Activated CD8-positive, alpha-beta memory T cell treated with anti-CD3 and anti-CD28 coated beads for 1 hour (primary cell): ENCODE data around the gene TRIM33.
A peak's percentile ranks its signal among the peaks of the same experiment; 100 is the strongest.
"Not testable (repeated sequence)": the region's sequence is repeated elsewhere in the genome, so short reads cannot be mapped to it uniquely, and the experiment has no call there.

Source experiments
- DNase-seq, 2 donors: peaks; one replicate each; pipeline ENCODE4 v3.0.0-alpha.2; 2020; ENCODE audit warnings: low read depth in 1 of 2; ENCODE audit errors: extremely low read depth in 1 of 2

The TRIM33 gene

GRCh38 chr1:114510274-114511031 lies 550 bp downstream of the TRIM33 start:
- peak in 1 of 2 donors; percentile 17 for DNase-seq

- DNase-seq: no peak
Observed at GRCh38 chr1:114509596-114510273, 1.3 kb downstream of the TRIM33 start.

DNA sequence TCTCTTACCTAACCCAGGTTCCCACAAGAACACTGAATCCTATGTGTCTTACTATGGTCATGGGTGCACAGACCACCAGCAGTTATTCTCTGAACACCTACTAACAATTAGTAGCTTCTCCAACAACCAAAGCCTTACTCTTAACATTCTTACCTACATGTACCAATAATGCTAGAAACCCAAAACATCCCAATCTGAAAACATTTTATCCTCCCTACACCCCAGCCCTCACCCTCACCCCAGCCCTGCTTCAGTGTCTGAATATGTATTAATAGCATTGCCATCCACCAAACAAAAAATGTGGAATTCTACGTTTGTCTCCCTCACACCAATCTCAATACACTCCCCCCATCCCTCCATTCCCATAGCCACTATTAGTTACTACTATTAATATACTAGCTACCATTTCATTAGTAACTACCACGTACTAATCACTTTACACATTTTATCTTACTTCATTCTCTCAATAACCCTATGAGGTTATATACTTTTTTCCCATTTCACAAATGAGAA lies 2.6 kb downstream of the TRIM33 start:
- DNase-seq: no peak

- DNase-seq: no peak
Observed at GRCh38 chr1:114507513-114507912, 3.5 kb downstream of the TRIM33 start.

DNA sequence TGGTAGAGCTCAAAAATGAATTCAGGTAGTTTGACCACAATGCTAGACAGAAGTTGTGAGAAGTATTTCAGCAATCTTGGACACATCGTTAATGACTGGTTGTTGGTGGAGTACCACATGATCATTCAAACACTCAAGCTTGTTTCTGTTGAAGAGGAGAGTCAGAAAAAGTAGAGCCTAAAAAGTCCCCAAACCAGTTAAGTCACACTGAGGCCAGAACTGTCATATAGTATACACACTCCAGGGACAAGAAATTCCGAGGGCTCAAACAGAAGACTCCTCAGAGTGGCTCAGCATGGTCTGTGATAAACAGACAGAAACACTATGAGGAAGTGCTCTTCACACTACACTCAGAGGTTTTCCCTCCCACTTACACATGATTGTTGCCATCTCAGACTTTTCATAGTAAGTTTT lies 5.8 kb downstream of the TRIM33 start:
- no peak for DNase-seq

DNA sequence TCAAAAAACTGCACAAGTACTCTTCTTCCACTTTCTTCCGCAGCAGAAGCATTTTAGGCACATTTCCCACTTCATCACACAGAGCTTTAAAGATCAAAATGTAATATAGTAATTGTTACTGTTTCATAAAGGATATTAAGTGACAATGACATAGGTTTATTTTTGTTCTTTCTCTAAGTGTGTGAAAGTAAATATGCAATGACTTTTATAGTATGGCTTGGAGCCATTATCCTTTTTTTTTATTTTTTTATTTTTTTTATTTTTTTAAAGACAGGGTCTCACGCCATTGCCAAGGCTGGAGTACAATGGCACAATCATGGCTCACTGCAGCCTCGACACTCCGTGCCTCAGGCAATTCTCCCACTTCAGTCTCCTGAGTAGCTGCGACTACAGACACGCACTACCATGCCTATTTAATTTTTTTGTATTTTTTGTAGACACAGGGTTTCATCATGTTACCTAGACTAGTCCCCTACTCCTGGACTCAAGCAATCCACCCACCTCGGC lies 7.0 kb downstream of the TRIM33 start:
- DNase-seq: no peak

DNA sequence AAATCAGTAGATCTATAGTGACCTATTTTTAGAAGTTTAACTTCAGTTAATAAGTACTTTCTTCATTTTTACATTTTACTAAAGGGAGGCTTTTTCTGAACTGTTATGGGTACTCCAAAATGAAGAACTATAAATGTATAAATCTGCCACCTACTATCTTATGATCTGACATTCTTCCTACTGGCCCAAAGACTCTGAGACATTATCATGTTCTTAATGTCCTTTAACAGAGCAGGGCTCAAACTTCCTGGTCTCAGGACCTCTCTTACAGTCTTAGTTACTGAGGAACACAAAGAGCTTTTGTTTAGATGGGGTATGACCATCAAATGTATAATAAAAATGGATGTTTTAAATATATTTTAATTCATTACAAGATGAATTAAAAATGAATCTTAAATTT lies 8.9 kb downstream of the TRIM33 start:
- no peak for DNase-seq

GRCh38 chr1:114499478-114499877 lies 11.5 kb downstream of the TRIM33 start:
- DNase-seq: no peak

- no peak for DNase-seq
Observed at GRCh38 chr1:114496089-114496488, 14.9 kb downstream of the TRIM33 start.

DNA sequence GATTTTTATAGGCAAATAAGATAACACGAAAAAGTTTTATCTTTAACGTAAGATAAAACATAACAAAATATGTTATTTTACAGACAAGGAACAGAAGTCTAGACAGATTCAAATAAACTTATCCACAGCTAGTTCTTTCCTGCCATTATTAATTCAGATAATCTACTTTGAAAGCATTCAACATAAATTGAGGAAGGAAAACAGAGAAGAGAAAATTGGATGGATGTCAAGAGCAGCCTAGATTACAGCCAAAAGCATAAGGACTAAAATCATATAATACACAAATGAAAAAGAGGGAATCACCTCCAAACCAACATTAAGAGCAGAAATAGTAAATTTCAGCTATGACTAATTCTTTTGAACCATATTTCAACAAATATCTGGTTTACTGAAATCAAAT lies 15.5 kb downstream of the TRIM33 start:
- DNase-seq: no peak

DNA sequence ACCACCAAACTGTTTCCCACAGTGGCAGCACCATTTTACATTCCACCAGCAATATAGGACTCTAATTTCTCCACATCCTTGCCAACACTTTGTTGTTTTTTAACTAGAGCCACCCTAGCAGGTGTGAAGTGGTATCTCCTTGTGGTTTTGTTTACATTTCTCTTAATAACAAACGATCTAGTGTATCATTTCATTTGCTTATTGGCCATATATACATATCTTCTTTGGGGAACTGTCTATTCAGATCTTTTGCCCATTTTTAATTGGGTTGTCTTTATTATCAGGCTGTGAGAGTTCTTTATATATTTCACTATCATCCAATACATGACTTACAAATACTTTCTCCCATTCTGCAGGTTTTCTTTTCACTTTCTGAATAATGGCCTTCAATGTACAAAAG lies 18.0 kb downstream of the TRIM33 start:
- DNase-seq: no peak

- no peak for DNase-seq
Observed at GRCh38 chr1:114490274-114490693, 20.7 kb downstream of the TRIM33 start.

GRCh38 chr1:114488739-114489138 lies 22.3 kb downstream of the TRIM33 start:
- DNase-seq: no peak

DNA sequence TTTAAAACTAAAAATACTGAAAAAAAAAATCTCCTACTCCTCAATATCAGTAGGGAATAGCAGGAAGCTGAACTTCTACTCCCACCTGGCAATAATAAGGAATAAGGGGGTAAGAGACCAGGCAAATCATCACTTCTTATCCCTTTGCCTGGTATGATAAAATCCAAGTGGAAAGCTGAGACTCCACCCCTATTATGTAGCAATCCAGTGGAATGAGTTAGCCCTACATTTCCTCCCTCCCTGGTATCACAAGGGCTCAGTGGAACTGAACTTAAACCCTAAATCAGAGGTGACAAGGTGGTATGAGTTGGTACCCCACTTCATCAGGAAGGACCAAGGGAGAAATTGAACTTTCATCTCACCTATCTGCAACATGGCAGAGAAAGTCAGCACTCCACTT lies 25.7 kb downstream of the TRIM33 start:
- DNase-seq: no peak

- DNase-seq: no peak
Observed at GRCh38 chr1:114482585-114482984, 28.4 kb downstream of the TRIM33 start.

GRCh38 chr1:114479636-114480035 lies 31.4 kb downstream of the TRIM33 start:
- not testable (repeated sequence) for DNase-seq

DNA sequence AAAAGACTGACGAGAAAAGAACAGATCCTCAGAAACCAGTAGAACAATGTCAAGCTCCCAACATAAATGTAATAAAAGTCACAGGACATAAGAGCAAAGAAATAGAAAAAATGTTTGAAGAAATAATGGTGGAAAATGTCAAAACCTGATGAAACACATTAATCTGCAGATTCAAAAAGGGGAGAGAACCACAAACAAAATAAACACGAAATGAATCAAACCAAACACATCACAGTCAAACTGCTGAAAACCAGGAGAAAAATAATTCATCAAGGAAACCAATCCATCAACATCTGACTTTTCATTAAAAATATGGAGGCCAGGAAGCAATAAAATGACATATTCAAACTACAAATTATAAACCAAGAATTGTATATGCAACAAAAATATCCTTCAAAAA lies 31.9 kb downstream of the TRIM33 start:
- no peak for DNase-seq

DNA sequence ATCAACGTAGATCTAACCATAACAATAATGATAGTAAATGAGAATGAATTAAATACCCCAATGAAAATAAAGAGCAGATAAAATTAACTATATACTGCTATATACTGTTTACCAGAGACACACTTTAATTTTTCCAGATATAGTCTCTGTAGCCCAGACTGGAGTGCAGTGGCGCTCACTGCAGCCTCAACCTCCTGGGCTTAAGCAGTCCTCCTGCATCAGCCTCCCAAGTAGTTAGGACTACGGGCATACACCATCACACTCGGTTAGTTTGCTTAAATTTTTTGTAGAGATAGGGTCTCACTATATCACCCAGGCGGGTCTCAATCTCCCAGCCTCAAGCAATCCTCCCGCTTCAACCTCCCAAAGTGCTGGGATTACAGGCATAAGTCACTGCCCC lies 37.2 kb downstream of the TRIM33 start:
- no peak for DNase-seq

DNA sequence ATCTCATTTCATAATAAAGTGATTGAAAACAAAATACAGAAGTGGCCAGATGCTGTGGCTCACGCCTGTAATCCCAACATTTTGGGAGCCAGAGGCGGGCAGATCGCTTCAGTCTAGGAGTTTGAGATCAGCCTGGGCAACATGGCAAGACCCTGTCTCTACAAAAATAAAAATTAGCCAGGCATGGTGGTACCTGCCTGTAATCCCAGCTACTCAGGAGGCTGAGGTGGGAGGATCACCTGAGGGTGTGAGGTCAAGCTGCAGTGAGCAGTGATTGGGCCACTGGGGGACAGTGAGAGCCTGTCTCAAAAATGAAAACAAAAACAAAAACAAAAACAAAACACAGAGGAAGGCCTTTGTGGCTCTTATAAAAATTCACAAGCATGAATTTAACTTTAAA lies 38.6 kb downstream of the TRIM33 start:
- no peak for DNase-seq

DNA sequence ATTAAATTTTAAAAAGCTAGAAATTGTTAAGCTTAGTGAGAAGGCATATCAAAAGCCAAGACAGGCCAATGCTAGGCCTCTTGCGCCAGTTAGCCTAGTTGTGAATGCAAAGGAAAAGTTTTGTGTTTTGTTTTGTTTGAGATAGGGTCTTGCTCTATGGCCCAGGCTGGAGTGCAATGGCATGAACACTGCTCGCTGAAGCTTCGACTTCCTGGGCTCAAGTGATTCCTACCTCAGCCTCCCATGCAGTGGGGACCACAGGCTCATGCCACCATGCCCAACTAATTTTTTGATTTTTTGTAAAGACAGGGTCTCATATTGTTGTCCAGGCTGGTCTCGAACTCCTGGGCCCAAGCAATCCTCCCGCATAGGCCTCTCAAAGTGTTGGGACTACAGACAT lies 40.3 kb downstream of the TRIM33 start:
- no peak for DNase-seq

- DNase-seq: no peak
Observed at GRCh38 chr1:114468710-114469468, 42.1 kb downstream of the TRIM33 start.
